COR-L47 (cell line): ENCODE data around the gene SH2D3A.

ENCODE experiments used
- DNase-seq: peaks from one replicate; lab custom pipeline; 2025; lab: John Stamatoyannopoulos, UW

The SH2D3A gene

GRCh38 chr19:6708346-6708745, 58.9 kb downstream of the SH2D3A start:
- DNase-seq, result no peak

GRCh38 chr19:6707658-6708018, 59.6 kb downstream of the SH2D3A start:
- DNase-seq, result no peak

- no peak for DNase-seq
These were observed 60.1 kb downstream of the SH2D3A start for GRCh38 chr19:6707011-6707657.

GRCh38 chr19:6706633-6706958, 60.6 kb downstream of the SH2D3A start:
- no peak for DNase-seq

- DNase-seq, result no peak
These were observed 61.2 kb downstream of the SH2D3A start for GRCh38 chr19:6705931-6706632.
